ENCODE data around the gene KDELR1. TPM values are rescaled to one million over a fixed set of nuclear protein-coding genes. Genes with fewer than 3 reads are reported as not detected.

Gene KDELR1
- polyA plus RNA-seq, 1 donor, result 253 TPM

DNA sequence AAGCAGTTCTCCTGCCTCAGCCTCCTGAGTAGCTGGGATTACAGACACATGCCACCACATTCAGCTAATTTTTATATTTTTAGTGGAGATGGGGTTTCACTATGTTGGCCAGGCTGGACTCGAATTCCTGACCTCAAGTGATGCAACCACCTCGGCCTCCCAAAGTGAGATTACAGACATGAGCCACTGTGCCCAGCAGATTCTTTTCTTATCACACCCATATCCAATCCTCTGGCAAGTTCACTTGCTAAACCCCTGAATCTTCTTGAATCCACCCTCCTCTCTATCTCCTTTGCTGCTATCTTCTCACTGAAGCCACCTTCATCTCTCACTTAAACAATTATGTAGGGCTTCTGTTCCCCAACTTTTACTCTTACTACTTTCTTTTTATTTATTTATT is 45.2 kb downstream of the KDELR1 start:
- Histone ChIP-seq H3K9me3 (ENCODE audit: control insufficient read depth, low read depth, low read length) (peaks cover 3% of the 10 kb centered on the region), H3K27ac (ENCODE audit: low read length) (no peak overlapping the region), H3K4me1 (ENCODE audit: control insufficient read depth, insufficient read depth, low read length) (no peaks in the 10 kb centered on the region), H3K27me3 (ENCODE audit: control insufficient read depth, insufficient read depth, low read length) (no peaks in the 10 kb centered on the region), H3K4me3 (ENCODE audit: low read length) (no peak overlapping the region), H3K36me3 (ENCODE audit: control insufficient read depth, insufficient read depth, low read length) (no peaks in the 10 kb centered on the region)
- 100% methylated on average over 2 of the region's 2 CpGs for WGBS (ENCODE audit: insufficient coverage, low lambda C conversion rate)
- DNase-seq, result no peak

DNA sequence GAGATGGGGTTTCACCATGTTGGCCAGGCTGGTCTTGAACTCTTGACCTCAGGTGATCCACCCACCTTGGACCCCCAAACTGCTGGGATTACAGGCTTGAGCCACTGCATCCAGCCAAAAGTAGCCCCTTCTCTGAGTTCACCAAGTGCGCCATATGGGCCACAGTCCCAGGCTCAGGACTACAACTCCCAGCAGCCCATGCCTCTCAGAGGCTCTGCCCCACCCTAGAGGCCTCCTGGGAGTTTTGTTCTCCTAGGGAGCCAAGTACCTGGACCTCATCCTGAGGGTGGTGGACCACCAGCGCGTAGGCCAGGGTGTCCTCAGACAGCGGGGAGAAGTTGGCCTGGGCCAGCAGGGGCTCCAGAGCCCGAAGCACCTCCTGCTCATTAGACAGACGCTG is 46.5 kb downstream of the KDELR1 start:
- no peaks in the 10 kb centered on the region for H3K27me3 ChIP-seq (ENCODE audit: control insufficient read depth, insufficient read depth, low read length)
- no peak for DNase-seq
- no peak overlapping the region for H3K27ac ChIP-seq (ENCODE audit: low read length)
- H3K9me3 ChIP-seq (ENCODE audit: control insufficient read depth, low read depth, low read length), result peaks cover 3% of the 10 kb centered on the region
- H3K4me1 ChIP-seq (ENCODE audit: control insufficient read depth, insufficient read depth, low read length), result no peaks in the 10 kb centered on the region
- no CpG with 5 or more reads among the region's 6 CpGs for WGBS (ENCODE audit: insufficient coverage, low lambda C conversion rate)
- no peak overlapping the region for H3K4me3 ChIP-seq (ENCODE audit: low read length)
- no peaks in the 10 kb centered on the region for H3K36me3 ChIP-seq (ENCODE audit: control insufficient read depth, insufficient read depth, low read length)

DNA sequence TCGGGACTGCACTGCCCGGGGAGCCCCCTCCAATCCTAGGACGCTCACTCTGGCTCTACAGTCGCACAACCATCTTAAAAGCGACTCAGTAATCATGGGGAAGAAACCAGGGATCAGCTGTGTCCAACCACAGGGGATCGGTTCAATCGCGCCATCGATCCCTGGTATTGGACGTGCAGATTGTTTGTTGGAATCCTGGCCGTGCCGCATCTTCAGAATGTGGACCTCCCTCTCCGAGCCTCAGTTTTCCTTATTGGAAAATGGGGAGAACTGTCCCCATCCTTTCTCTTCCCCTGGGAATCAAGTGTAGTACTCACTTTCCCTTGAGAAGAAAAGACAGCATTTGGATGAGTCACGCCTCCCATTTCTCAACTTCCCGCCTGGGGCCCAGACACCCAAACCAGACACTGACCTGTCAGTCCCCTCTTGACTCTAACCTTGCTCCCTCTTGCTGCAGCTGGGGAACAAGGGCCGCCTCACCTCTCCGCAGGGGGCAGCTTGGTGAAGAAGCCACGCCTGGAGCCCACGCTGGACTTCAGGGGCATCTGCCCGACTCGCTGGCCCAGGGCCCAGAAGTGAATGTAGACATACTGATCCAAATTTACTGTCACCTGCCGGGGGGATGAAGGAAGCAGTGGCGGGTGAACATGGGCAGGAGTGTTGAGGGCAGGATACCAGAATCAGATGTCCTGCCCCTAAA is 48.4 kb downstream of the KDELR1 start:
- DNase-seq, result no peak
- no peaks in the 10 kb centered on the region for H3K4me1 ChIP-seq (ENCODE audit: control insufficient read depth, insufficient read depth, low read length)
- H3K36me3 ChIP-seq (ENCODE audit: control insufficient read depth, insufficient read depth, low read length), result no peaks in the 10 kb centered on the region
- no peak overlapping the region for H3K27ac ChIP-seq (ENCODE audit: low read length)
- no CpG with 5 or more reads among the region's 23 CpGs for WGBS (ENCODE audit: insufficient coverage, low lambda C conversion rate)
- no peaks in the 10 kb centered on the region for H3K27me3 ChIP-seq (ENCODE audit: control insufficient read depth, insufficient read depth, low read length)
- H3K9me3 ChIP-seq (ENCODE audit: control insufficient read depth, low read depth, low read length), result peaks cover 3% of the 10 kb centered on the region
- no peak overlapping the region for H3K4me3 ChIP-seq (ENCODE audit: low read length)

DNA sequence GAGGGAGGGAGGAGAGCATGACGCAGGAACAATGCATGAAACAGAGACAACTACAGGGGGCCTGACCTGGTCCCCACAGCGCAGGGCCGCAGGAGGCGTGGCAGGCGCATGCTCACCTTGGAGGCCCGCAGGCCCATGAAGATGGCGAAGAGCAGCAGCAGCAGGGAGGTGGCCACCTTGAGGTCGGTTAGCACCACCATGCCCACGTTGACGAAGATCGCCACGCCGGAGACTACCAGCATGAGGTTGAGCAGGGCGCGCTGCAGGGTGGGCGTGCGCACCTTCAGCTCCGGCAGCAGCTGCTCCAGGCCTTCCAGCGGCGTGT is 49.0 kb downstream of the KDELR1 start:
- Histone ChIP-seq H3K27me3 (ENCODE audit: control insufficient read depth, insufficient read depth, low read length) (no peaks in the 10 kb centered on the region), H3K4me3 (ENCODE audit: low read length) (no peak overlapping the region), H3K36me3 (ENCODE audit: control insufficient read depth, insufficient read depth, low read length) (no peaks in the 10 kb centered on the region), H3K4me1 (ENCODE audit: control insufficient read depth, insufficient read depth, low read length) (no peaks in the 10 kb centered on the region), H3K9me3 (ENCODE audit: control insufficient read depth, low read depth, low read length) (peaks cover 3% of the 10 kb centered on the region), H3K27ac (ENCODE audit: low read length) (no peak overlapping the region)
- WGBS (ENCODE audit: insufficient coverage, low lambda C conversion rate), result 40% methylated on average over 1 of the region's 20 CpGs
- no peak for DNase-seq

DNA sequence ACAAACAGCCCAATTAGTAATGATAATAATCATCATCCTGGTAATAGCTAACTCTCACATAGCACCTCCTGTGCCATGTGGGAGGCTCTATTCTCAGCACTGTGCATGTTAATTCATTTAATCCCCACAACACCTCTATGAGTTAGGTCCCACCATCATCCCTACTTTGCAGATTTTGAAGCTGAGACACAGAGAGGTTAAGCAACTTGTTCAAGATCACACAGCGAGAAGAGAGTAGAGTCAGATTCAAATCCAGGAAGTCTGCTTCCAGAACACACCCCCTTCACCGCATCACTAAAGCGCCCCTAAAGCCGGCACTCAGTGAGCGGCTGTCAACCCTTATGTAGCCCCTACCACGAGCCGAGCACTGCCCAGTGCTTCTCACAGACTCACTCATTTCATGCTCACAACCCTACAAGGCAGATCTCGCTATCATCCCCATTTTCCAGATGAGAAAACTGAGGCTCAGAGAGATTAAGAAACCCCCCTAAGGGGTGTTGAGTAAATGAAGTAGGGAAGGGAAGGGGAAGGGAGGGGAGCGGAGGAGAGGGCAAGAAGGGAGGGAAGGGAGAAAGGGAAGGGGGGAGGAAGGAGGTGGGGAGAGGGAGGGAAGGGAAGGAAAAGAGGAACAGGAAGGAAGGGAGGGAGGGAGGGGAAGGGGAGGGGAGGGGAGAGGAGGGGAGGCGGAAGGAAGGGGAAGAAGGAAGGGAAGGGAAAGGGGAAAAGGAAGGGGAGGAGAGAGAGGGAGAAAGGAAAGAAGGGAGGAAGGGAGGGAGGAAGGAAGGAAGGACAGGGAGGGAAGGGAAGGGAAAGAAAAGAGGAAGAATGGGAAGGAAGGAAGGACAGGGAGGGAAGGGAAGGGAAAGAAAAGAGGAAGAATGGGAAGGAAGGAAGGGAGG is 49.6 kb downstream of the KDELR1 start:
- Histone ChIP-seq H3K27ac (ENCODE audit: low read length) (no peak overlapping the region), H3K9me3 (ENCODE audit: control insufficient read depth, low read depth, low read length) (peaks cover 3% of the 10 kb centered on the region), H3K4me3 (ENCODE audit: low read length) (no peak overlapping the region), H3K27me3 (ENCODE audit: control insufficient read depth, insufficient read depth, low read length) (no peaks in the 10 kb centered on the region), H3K4me1 (ENCODE audit: control insufficient read depth, insufficient read depth, low read length) (no peaks in the 10 kb centered on the region), H3K36me3 (ENCODE audit: control insufficient read depth, insufficient read depth, low read length) (no peaks in the 10 kb centered on the region)
- WGBS (ENCODE audit: insufficient coverage, low lambda C conversion rate), result 88% methylated on average over 1 of the region's 10 CpGs
- DNase-seq, result no peak

DNA sequence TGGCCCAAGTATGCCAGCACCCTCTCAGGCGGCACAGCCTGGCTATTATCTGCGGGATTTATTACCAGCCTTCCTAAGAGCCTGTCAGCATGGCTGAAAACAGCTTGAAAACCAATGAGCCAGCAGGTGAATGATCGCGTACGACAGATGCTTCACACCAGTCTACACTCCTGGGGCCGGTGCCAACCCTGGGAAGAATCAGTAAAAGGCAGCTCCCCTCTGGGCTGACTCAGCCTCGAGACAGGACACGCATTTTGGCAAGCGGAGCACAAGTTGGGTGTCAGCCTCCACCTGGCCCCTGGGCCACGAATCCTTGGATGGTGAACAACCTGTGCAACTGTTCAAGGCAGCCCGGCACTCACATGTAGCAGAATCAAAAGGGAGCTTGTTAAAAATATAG is 50.4 kb downstream of the KDELR1 start:
- DNase-seq, result no peak
- no peaks in the 10 kb centered on the region for H3K36me3 ChIP-seq (ENCODE audit: control insufficient read depth, insufficient read depth, low read length)
- WGBS (ENCODE audit: insufficient coverage, low lambda C conversion rate), result no CpG with 5 or more reads among the region's 11 CpGs

DNA sequence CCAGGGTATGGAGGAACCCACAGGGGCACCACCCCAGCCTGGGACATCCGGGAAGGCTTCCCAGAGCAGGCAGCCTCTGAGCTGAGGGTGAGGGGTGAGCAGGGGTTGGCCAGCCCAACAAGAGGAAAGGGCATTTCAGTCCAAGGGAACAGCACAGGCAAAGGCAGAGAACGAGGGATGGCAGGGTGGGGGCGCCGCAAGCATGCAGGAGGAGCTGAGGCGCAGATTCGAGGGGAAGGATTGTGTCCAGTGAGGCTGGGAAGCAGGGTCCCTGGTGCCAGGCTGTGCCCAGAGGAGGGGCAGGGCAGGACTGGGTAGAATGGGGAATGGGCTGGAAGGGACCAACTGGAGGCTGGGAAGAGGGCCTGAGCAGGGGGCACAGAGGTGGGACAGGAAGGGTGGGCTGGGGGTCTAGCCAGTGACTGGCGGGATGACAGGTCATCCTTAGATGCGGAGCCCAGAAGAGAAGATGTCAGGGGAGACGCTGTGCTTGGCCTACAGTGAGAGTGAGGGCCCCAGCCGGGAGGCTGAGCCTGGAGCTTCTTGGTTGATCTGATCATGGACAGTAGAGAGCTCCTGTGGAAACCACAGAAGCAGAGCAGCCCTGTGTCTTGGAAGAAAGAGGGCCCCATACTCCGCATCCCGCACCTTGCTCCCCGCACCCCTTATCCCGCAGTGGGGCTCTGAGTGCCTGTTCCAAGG is 52.4 kb downstream of the KDELR1 start:
- no peaks in the 10 kb centered on the region for H3K4me1 ChIP-seq (ENCODE audit: control insufficient read depth, insufficient read depth, low read length)
- peaks cover 3% of the 10 kb centered on the region for H3K9me3 ChIP-seq (ENCODE audit: control insufficient read depth, low read depth, low read length)
- WGBS (ENCODE audit: insufficient coverage, low lambda C conversion rate), result no CpG with 5 or more reads among the region's 14 CpGs
- H3K4me3 ChIP-seq (ENCODE audit: low read length), result no peak overlapping the region
- no peaks in the 10 kb centered on the region for H3K27me3 ChIP-seq (ENCODE audit: control insufficient read depth, insufficient read depth, low read length)
- no peak overlapping the region for H3K27ac ChIP-seq (ENCODE audit: low read length)
- H3K36me3 ChIP-seq (ENCODE audit: control insufficient read depth, insufficient read depth, low read length), result no peaks in the 10 kb centered on the region
- no peak for DNase-seq

More for the DNA sequence above, 50.4 kb downstream of the KDELR1 start:
- Histone ChIP-seq H3K4me1 (ENCODE audit: control insufficient read depth, insufficient read depth, low read length) (no peaks in the 10 kb centered on the region), H3K4me3 (ENCODE audit: low read length) (no peak overlapping the region), H3K9me3 (ENCODE audit: control insufficient read depth, low read depth, low read length) (peaks cover 3% of the 10 kb centered on the region), H3K27ac (ENCODE audit: low read length) (no peak overlapping the region), H3K27me3 (ENCODE audit: control insufficient read depth, insufficient read depth, low read length) (no peaks in the 10 kb centered on the region)

DNA sequence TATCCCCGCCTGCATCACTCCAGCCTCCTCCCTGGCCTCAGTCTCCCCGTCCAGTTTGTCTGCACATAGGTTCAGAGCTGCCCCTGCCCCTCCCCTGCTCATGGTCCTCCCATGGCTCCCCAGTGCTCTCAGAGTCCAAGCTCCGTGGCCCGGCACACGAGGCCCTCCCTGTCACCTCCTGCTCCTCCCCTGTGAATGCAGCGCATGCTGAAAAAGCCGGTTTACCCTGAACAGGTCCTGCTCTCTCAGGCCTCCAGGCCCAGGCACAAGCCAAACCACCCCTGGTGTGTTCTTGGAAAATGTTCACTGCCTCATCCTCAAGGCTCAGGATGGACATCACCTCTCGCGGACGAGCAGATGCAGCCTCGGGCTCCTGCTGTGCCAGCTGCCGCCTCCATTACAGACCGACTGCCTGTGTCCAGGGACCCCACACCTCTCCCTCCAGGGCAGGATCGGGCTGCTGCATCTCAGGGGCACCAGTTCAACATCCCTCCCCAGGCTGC is 53.0 kb downstream of the KDELR1 start:
- Histone ChIP-seq H3K9me3 (ENCODE audit: control insufficient read depth, low read depth, low read length) (peaks cover 3% of the 10 kb centered on the region), H3K27me3 (ENCODE audit: control insufficient read depth, insufficient read depth, low read length) (no peaks in the 10 kb centered on the region), H3K36me3 (ENCODE audit: control insufficient read depth, insufficient read depth, low read length) (no peaks in the 10 kb centered on the region), H3K4me3 (ENCODE audit: low read length) (no peak overlapping the region), H3K27ac (ENCODE audit: low read length) (no peak overlapping the region), H3K4me1 (ENCODE audit: control insufficient read depth, insufficient read depth, low read length) (peaks cover 4% of the 10 kb centered on the region)
- WGBS (ENCODE audit: insufficient coverage, low lambda C conversion rate), result no CpG with 5 or more reads among the region's 14 CpGs
- DNase-seq, result no peak

DNA sequence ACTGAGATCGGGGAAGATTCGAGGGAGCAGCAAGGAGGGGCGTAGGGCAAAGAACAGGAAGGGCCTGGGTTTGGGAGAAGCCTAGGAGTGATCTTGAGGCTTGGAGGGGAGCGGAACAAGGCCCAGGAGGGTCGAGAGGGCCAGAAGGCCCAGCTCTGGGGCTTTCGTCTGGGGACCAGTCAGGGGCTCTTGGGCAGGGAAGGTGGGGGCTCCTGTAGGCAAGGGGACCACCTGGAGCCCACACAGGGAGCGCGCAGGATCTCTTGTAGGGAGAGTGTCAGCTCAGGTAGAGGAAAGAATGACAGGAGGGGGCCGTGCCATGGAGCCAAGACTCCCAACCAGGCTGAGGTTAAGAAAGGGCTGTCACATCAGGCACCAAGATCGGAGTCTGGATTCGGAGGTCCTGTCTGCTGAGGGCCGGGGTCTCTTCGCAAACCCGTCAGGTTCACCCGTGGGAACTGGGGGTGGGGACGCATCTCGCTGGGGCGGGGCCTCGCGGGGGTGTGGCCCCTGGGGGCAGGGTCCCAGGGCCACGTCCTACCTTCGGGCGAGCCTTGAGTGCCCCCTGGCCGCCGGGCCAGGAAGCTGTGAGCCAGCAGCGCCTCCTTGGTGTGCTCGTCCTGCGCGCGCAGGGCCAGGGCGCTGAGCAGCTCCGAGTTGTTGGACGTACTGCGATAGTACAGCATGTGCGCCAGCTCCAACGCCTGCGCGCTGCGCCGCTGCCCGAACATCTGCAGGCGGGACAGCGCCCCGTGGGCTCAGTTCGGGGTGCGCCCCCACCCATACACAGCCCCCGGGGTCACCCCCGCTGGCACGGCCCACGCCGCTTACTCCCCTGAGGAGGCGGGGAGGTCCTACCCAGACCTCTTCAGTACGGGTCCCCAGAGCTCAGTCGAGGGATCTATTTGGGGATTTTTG is 57.6 kb downstream of the KDELR1 start:
- Histone ChIP-seq H3K4me3 (ENCODE audit: low read length) (peak overlapping the region; percentile 58), H3K27ac (ENCODE audit: low read length) (peak overlapping the region; percentile 98), H3K4me1 (ENCODE audit: control insufficient read depth, insufficient read depth, low read length) (peaks cover 24% of the 10 kb centered on the region), H3K36me3 (ENCODE audit: control insufficient read depth, insufficient read depth, low read length) (no peaks in the 10 kb centered on the region), H3K9me3 (ENCODE audit: control insufficient read depth, low read depth, low read length) (no peaks in the 10 kb centered on the region), H3K27me3 (ENCODE audit: control insufficient read depth, insufficient read depth, low read length) (no peaks in the 10 kb centered on the region)
- DNase-seq, result peak; percentile 94 to 96
- WGBS (ENCODE audit: insufficient coverage, low lambda C conversion rate), result 7% methylated on average over 3 of the region's 54 CpGs

Measured in large intestine (tissue), 3 donors.